Fibroblast of villous mesenchyme (primary cell): ENCODE results near the gene NAPA. TPM values are rescaled to one million over a fixed set of nuclear protein-coding genes. Genes with fewer than 3 reads are reported as not detected.

ENCODE experiments used
- DNase-seq: peaks from one replicate; pipeline ENCODE4 v3.0.0-alpha.2; 2010; ENCODE audit warnings: low read depth
- H3K4me3 ChIP-seq: 2 replicates; pipeline ENCODE4 v1.5.1; 2011; ENCODE audit warnings: low read depth, mild to moderate bottlenecking, low read length
- CTCF ChIP-seq: IDR thresholded peaks from 2 replicates; pipeline ENCODE4 v1.5.1; 2012; ENCODE audit warnings: low read depth, mild to moderate bottlenecking, low read length; ENCODE audit not compliant: insufficient read depth
- total RNA-seq: library from RNA; depleted of rRNA; stranded (reverse); fragments of >200 nt; gene quantifications from 2 replicates; pipeline ENCODE4 v1.2.3, GENCODE V29; 2012

Gene NAPA
- total RNA-seq, 1 donor, result 72.5 TPM

- no peak for DNase-seq
- no peak for TF ChIP-seq CTCF
Measured at GRCh38 chr19:47465957-47466356, 48.9 kb downstream of the NAPA start.

GRCh38 chr19:47464675-47465419 lies 50.0 kb downstream of the NAPA start:
- DNase-seq, result no peak
- H3K4me3 ChIP-seq, result no peak overlapping the region
- TF ChIP-seq CTCF, result no peak

More at GRCh38 chr19:47465957-47466356, 48.9 kb downstream of the NAPA start:
- H3K4me3 ChIP-seq, result no peak overlapping the region

- TF ChIP-seq CTCF, result no peak
- no peak for DNase-seq
- no peak overlapping the region for H3K4me3 ChIP-seq
Measured at GRCh38 chr19:47461876-47462275, 53.0 kb downstream of the NAPA start.

- TF ChIP-seq CTCF, result no peak
- DNase-seq, result no peak
- H3K4me3 ChIP-seq, result no peak overlapping the region
Measured at GRCh38 chr19:47459477-47459876, 55.4 kb downstream of the NAPA start.

- no peak overlapping the region for H3K4me3 ChIP-seq
- TF ChIP-seq CTCF, result no peak
- no peak for DNase-seq
Measured at GRCh38 chr19:47458672-47459071, 56.2 kb downstream of the NAPA start.

- H3K4me3 ChIP-seq, result no peak overlapping the region
- no peak for TF ChIP-seq CTCF
- DNase-seq, result no peak
Measured at GRCh38 chr19:47456721-47457474, 58.0 kb downstream of the NAPA start.
